OCI-LY3 (cell line): ENCODE data around the gene NOXO1.
A peak's percentile ranks its signal among the peaks of the same experiment; 100 is the strongest.
"Not testable (repeated sequence)": the region's sequence is repeated elsewhere in the genome, so short reads cannot be mapped to it uniquely, and the experiment has no call there.

Experiments
- H2AFZ ChIP-seq: fragments of 200-600, 300-600 bp; shearing (Covaris generic); 2 replicates; pipeline ENCODE4 v1.6.0; 2014; ENCODE audit warnings: antibody characterized with exemption, low read depth, low read length
- H3K27ac ChIP-seq: fragments of 200-600, 300-600 bp; sonication (generic); 2 replicates; pipeline ENCODE4 v1.5.1; 2014; ENCODE audit warnings: mild to moderate bottlenecking, low read length, moderate library complexity, mixed read lengths
- H3K27me3 ChIP-seq: fragments of 200-600, 300-600 bp; sonication (generic); 2 replicates; pipeline ENCODE4 v1.6.1; 2014; ENCODE audit warnings: low read depth, low read length, mixed read lengths
- H3K36me3 ChIP-seq: fragments of 200-600, 300-600 bp; sonication (generic); replicated peaks from 2 replicates; pipeline ENCODE3; 2014; ENCODE audit warnings: low read depth, low read length, mixed read lengths
- H3K4me1 ChIP-seq: fragments of 300-600, 200-600 bp; sonication (generic); 2 replicates; pipeline ENCODE4 v1.6.1; 2014; ENCODE audit warnings: low read length, mixed read lengths
- H3K4me2 ChIP-seq: fragments of 200-600, 300-600 bp; sonication (generic); 2 replicates; pipeline ENCODE4 v1.6.1; 2014; ENCODE audit warnings: low read length, mixed read lengths
- H3K4me3 ChIP-seq: fragments of 300-600, 200-600 bp; sonication (generic); 2 replicates; pipeline ENCODE4 v1.5.1; 2014; ENCODE audit warnings: antibody characterized with exemption, mild to moderate bottlenecking, low read length, moderate library complexity
- H3K79me2 ChIP-seq: fragments of 300-600, 200-600 bp; shearing (Covaris generic); 2 replicates; pipeline ENCODE4 v1.6.1; 2014; ENCODE audit warnings: mild to moderate bottlenecking, low read length, mixed read lengths
- H3K9ac ChIP-seq: fragments of 300-600, 200-600 bp; shearing (Covaris generic); 2 replicates; pipeline ENCODE4 v1.6.0; 2014; ENCODE audit warnings: mild to moderate bottlenecking, low read length, moderate library complexity
- H3K9me3 ChIP-seq: fragments of 200-600, 300-600 bp; shearing (Covaris generic); 2 replicates; pipeline ENCODE4 v1.6.1; 2014; ENCODE audit warnings: low read length, mixed read lengths; ENCODE audit not compliant: insufficient read depth
- H4K20me1 ChIP-seq: fragments of 200-600, 300-600 bp; sonication (generic); 2 replicates; pipeline ENCODE4 v1.6.1; 2016; ENCODE audit warnings: low read length, mixed read lengths; ENCODE audit not compliant: insufficient read depth
- CTCF ChIP-seq: fragments of 200-600, 300-600 bp; sonication (generic); IDR thresholded peaks from 2 replicates; pipeline ENCODE4 v1.5.1; 2014; ENCODE audit warnings: antibody characterized with exemption, low read length, low read depth
- EZH2phosphoT487 ChIP-seq: fragments of 200-600 bp; shearing (Covaris generic); IDR thresholded peaks from 2 replicates; pipeline ENCODE4 v1.6.1; 2018; ENCODE audit warnings: antibody characterized with exemption, mixed run types, low read depth

NOXO1 gene

GRCh38 chr16:1965396-1966001 is 15.8 kb downstream of the NOXO1 start:
- H4K20me1 ChIP-seq: peaks cover 31% of the 10 kb centered on the region
- H3K9me3 ChIP-seq: no peaks in the 10 kb centered on the region
- H3K4me2 ChIP-seq: peak overlapping the region; percentile 96
- H3K36me3 ChIP-seq: peaks cover 27% of the 10 kb centered on the region
- H3K9ac ChIP-seq: peak overlapping the region; percentile 92
- peaks cover 34% of the 10 kb centered on the region for H3K4me1 ChIP-seq
- H3K27me3 ChIP-seq: no peaks in the 10 kb centered on the region
- no peak overlapping the region for H2AFZ ChIP-seq
- H3K79me2 ChIP-seq: peaks cover 64% of the 10 kb centered on the region
- H3K27ac ChIP-seq: peak overlapping the region; percentile 68
- H3K4me3 ChIP-seq: peak overlapping the region; percentile 100
- no peak for TF ChIP-seq CTCF
- no peak for TF ChIP-seq EZH2phosphoT487

- TF ChIP-seq CTCF: no peak
- no peak for TF ChIP-seq EZH2phosphoT487
- H3K9me3 ChIP-seq: no peaks in the 10 kb centered on the region
- peak within 1 kb of the TSS; percentile 99 for H3K9ac ChIP-seq
- H3K27ac ChIP-seq: peak within 1 kb of the TSS; percentile 81
- H3K4me1 ChIP-seq: peaks cover 35% of the 10 kb centered on the region
- no peaks in the 10 kb centered on the region for H3K27me3 ChIP-seq
- H3K4me2 ChIP-seq: peak within 1 kb of the TSS; percentile 96
- H4K20me1 ChIP-seq: peaks cover 32% of the 10 kb centered on the region
- H2AFZ ChIP-seq: no peak within 1 kb of the TSS
- peaks cover 27% of the 10 kb centered on the region for H3K36me3 ChIP-seq
- peak within 1 kb of the TSS; percentile 100 for H3K4me3 ChIP-seq
- H3K79me2 ChIP-seq: peaks cover 71% of the 10 kb centered on the region
Observed at GRCh38 chr16:1964506-1965395, 16.5 kb downstream of the NOXO1 start, which contains the start of gene RPS2. RPS2 (minus strand) TSS chr16:1964826; CDS start chr16:1964625, 201 bp downstream.

- peaks cover 75% of the 10 kb centered on the region for H3K79me2 ChIP-seq
Observed at GRCh38 chr16:1963806-1964505, 17.3 kb downstream of the NOXO1 start.

GRCh38 chr16:1962161-1963153 is 18.8 kb downstream of the NOXO1 start:
- Histone ChIP-seq H3K4me1 (peaks cover 39% of the 10 kb centered on the region), H3K9ac (peak overlapping the region; percentile 99), H3K79me2 (peaks cover 75% of the 10 kb centered on the region), H3K4me3 (peak overlapping the region; percentile 100), H3K27ac (peak overlapping the region; percentile 81), H3K4me2 (peak overlapping the region; percentile 85), H4K20me1 (peaks cover 32% of the 10 kb centered on the region), H3K36me3 (peaks cover 27% of the 10 kb centered on the region)
- H3K27me3 ChIP-seq, H2AFZ ChIP-seq, H3K9me3 ChIP-seq: not testable (repeated sequence)

More at GRCh38 chr16:1963806-1964505, 17.3 kb downstream of the NOXO1 start:
- Histone ChIP-seq H4K20me1 (peaks cover 32% of the 10 kb centered on the region), H2AFZ (no peak overlapping the region), H3K36me3 (peaks cover 27% of the 10 kb centered on the region), H3K4me1 (peaks cover 37% of the 10 kb centered on the region), H3K9me3 (no peaks in the 10 kb centered on the region), H3K27ac (peak overlapping the region; percentile 81), H3K4me3 (peak overlapping the region; percentile 100), H3K9ac (peak overlapping the region; percentile 99), H3K27me3 (no peaks in the 10 kb centered on the region), H3K4me2 (peak overlapping the region; percentile 85)
- TF ChIP-seq EZH2phosphoT487 (no peak), CTCF (peak; percentile 27; the same call in 1 of the 2 replicates)
